Activated CD4-positive, alpha-beta T cell treated with anti-CD3 and anti-CD28 coated beads for 4 hours (primary cell): ENCODE measurements around the gene ZNF576.
A peak's percentile ranks its signal among the peaks of the same experiment; 100 is the strongest.
"Not testable (repeated sequence)": the region's sequence is repeated elsewhere in the genome, so short reads cannot be mapped to it uniquely, and the experiment has no call there.

ENCODE experiments used
- DNase-seq, 2 donors: peaks; one replicate each; pipeline ENCODE4 v3.0.0-alpha.2; 2020

ZNF576 gene

DNA sequence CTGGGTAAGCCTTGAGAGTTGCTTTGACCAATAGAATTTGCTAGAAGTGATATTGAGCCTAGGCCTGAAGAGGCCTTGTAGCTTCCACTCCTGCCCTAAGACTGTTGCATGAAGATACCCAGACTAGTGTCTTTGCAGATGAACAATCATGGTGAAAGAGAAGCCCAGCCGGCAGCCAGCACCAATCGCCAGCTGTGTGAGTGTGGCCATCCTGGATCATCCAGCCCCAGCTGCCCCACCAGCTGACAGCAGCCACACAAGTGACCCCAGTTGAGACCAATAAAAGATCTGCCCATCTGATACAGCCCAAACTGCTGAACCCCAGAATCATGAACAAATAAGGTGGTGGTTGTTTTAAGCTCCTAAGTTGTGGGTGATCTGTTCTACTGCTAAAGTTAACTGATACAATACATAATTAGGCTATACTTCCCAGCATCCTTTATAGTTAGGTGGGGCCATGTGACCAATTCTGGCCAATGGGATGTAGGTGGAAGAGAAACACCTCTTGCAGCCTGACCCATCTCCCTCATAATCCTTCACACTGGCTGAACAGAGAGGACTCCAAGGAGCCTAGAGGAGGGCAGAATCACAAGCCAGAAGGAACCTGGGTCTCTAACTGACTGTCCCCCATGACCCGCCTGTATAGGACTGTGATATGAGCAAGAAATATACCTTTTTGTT is 32.4 kb downstream of the ZNF576 start:
- no peak for DNase-seq

DNA sequence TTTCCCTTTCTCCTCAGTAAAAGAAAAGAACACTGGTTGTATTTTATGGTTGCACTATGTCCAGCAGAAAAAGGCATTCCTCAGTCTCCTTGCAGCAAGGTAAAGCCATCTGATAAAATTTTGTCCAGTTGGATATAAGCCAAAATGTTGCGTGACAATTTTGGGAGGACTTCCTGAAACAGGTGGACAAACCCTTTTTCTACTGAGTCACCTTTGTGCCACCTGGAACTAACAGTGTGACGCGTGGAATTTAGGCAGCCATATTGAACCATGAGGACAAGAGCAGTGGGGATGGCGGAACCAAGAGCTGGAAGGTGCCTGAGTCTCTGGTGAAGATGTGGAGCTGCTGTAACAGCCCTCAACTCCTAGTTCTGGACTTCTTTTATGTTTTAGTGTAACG is 35.1 kb downstream of the ZNF576 start:
- DNase-seq, result no peak

DNA sequence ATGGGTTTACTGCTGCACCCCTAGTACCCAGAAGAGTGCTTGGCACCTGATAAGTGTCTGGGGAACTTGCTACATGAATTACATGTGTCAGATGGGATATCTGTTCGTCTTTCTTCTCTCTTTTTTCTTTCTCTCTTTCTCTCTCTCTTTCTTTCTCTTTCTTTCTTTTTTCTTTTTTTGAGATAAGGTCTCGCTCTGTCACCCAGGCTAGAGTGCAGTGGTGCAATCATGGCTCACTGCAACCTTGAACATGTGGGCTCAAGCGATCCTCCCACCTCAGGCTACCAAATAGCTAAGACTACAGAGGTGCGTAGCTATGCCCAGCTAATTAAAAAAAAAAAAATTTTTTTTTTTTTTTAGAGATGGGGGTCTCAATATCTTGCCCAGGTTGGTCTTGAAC is 37.1 kb downstream of the ZNF576 start:
- DNase-seq, result no peak

DNA sequence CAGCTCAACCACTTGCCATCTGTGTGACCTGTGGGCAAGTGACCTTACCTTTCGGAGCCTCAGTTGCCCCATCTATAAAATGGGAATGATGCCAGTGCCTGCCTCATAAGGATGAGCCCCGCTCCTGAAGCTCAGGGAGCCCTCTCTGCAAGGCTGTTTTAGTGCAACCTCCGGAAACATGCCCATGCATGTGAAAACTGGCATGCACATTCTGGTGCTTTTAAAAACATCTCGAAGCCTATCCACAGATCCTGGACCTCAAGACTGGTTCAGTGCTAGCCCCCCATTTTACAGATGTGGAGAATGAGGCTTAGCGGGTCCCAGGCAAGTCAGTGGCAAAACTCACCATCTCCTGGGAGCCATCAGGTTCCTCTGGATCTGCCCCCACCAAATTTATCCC is 37.7 kb downstream of the ZNF576 start:
- DNase-seq, result no peak

DNA sequence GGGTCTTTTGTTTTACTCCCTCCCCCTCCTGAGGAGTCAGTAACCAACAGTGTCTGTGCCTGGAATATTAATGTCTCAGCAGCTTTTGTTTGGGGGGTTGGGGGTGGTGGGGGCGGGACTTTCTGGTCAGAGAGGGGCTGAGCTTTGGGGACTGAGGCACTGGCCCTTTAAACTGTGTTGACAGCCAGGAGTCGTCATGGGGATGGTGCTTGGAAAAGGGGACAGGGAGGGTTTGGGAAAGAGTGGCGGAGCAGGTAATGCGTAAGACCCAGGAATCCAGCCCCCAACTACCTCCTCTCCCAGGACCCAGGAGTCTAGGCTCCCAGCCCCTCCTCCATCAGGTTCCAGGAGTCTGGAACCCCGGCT is 38.1 kb downstream of the ZNF576 start:
- no peak for DNase-seq

DNA sequence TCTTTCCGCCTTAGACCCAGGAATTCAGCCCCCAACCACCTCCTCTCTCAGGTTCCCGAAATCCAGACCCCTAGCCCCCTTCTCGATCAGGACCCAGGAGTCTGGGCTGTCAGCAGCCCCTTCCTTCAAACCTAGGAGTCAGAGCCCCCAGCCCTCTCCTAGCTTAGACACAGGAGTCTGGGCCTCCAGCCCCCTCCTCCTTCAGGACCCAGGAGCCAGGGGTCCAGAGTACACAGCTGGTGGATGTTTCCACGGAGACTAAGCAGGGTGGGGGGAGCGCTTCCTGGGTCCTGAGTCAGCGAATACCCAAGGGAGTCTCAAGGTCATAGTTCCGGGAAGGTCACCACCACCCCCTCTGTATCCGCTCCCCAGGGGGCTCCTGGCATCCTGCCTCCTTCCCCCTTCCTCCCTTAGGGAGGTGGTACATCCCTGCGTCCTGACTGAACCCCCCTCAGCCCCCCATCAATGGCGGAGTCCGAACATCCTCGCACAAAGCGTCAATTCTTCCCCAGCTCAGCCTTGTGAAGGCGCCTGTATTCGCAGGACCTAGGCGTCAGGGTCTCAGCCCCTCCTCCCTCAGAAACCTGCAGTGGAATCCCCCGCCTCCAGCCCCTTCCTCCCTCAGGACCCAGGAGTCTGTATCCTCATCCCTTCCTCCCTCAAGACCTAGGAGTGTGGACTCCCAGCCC is 38.6 kb downstream of the ZNF576 start:
- no peak for DNase-seq

DNA sequence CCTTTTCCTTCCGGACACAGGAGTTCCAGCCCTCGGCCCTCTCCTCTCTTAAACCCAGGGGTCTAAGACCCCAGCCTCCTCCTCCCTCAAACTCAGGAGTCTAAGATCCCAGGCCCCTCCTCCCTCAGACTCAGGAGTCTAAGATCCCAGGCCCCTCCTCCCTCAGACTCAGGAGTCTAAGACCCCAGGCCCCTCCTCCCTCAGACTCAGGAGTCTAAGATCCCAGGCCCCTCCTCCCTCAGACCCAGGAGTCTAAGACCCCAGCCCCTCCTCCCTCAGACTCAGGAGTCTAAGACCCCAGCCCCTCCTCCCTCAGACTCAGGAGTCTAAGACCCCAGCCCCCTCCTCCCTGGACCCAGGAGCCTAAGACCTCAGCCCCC is 39.2 kb downstream of the ZNF576 start:
- DNase-seq, result not testable (repeated sequence)

DNA sequence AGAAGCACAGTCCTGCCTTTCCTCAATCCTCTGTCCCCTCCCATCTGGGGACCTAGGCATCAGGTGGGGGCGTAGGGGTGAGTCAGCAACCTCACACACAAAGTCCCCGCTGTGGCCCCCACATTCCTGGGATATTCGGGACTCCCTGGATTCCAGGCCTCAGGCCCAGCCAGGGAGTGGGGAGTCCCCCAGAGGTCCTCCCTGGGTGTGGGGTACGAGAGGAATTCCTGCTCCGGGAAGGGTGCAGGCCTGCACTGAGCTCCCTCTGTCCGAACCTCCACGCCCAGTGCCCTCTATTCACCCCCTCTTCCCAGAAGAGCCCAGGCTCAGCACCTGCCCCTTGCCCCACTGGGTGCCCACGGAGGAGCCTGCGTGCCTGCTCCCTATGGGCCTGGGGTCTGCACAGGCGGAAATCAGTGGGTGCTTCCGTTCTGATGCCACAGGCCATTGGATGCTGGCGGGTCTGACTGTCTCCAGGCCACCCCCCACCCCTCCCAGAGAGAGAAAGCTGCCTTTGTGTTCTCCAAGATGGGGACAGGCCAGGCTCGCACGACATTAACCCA is 39.8 kb downstream of the ZNF576 start:
- DNase-seq, result no peak

DNA sequence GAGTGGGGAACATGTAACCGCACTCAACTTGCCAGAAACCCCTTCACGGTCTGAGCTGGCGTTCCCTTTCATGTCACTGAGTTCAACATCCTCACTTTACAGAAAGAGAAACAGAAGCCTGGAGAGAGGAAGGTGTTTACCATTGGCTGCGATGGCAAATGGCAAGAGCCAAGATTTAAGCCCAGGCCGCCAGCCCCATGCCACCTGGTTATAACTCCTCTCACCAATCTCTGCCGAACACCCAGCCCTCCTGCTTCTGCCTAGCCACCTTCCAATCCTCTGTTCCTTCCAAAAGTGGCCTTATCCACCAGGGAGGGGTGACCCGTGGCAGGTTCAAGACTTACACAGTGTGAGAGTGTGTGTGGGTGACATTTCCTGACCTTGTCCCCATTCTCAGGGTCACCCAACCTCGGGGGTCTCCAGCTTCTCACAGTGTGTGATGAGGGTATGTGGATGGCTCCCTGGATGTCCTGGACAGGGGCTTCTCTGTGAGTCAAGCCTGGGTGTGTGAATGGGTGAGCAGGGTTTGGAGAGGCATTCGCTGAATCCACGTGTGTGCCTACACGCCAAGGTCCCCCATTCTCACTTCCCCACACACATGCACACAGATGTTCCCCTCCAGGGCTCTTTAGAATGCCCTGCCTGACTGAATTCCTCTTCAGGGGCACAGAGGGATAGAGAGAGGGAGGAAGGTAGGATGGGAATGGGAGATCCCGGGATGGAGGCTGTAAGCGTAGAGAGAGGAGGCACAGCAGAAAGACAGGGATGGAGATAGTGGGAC is 42.0 kb downstream of the ZNF576 start:
- DNase-seq, result no peak

DNA sequence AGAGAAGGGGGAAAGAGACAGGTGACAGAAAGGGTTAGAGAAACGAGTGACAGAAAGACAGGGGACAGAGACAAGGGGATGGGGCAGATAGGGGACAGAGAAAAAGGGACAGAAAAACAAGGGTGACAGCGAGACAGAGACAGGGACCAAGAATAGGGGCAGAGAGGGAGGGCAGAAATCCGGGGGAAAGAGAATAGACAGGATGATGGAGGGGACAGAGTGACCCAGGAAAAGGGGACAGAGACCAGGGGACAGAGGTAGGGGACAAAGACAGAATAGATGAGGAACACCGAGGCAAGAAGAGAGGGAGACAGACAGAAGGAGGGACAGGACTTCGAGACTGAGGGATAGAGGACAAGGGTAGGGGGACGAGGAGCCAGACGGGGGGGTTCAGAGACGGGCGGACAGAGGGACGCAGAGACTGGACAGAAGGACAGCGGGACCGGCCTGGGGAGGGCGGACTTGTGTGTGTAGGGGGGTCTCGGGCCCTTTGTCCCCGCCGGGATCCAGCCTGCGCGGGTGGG is 42.7 kb downstream of the ZNF576 start:
- DNase-seq, result no peak

DNA sequence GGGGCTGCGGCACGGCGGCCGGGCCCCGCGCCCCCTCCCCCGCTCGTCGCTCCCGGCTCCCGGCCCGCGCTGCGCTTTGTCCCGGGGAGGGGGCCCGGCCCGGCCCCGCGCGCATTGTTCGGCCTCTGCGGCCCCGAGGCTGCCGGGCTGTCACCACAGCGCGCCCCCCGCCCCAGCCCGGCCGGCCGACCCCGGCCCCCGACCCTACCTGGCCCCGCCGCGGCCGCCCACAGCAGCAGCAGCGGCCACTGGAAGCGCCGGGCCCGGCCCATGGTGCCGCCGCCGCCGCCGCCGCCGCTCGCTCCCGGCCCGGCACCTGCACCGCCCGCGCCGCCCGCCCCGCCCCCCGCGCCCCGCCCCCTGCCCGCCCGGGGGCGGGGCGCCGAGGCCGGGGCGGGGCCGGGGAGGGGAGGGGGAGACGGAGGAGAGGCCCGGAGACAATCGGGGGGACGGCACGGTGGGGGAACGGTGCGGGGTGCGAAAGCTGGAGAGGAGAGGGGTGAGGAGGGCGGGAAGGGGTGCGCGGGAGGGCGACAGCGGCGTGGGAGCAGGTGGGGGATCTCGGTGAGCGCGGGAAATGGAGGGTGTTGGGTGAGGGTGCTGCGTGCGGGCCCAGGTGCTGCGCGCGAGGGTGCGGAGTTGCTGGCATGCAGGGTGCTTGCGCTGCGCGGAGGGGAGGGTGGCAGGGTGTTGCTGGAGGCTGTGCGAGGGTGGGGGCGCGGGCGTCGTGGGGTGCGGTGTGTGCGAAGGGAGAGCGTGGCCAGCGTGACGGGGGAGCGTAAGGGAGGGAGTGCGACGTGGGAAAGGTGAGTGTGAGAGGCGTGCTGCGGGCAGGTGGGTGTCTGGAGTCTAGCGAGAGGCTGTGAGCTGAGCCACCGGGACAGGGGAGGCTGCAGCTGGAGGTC is 43.4 kb downstream of the ZNF576 start, which contains the start of gene CADM4:
Gene CADM4 (minus strand): TSS at position 332 of the 905 bp plus-strand sequence. CDS start 60 bp downstream, at position 272.
- DNase-seq, result peak; percentile 49 to 52

DNA sequence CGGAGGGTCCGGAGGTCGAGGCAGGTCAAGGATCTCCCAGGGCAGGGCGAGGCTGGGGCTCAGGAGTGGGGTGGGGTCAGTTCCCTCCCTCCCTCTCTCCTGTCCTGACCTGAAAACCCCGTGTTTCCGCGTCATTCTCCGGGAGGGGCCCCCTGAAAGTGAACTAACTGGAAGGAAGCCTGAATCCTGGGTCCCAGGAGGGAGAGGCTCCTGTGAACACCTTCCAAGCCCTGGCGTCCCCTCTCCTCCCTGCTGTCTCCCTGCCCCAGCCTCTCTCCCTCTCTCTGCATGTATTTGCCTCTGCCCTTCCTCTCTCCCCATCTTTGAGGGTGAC is 44.0 kb downstream of the ZNF576 start:
- no peak for DNase-seq

DNA sequence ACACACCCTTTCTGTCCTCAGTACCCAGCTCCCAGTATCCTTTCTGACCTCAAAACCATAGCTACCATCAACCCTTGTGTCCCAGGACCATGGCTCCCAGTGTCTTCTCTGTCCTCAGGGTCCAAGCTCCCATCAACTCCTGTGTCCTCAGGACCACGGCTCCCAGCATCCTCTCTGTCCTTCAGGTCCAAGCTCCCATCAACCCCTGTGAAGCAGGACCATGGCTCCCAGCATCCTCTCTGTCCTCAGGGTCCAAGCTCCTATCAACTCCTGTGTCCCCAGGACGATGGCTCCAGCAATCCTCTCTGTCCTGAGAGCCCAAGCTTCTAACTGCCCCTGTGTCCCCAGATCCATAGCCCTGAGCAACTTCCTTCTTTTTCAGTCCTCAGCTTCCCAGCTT is 44.9 kb downstream of the ZNF576 start:
- no peak for DNase-seq

DNA sequence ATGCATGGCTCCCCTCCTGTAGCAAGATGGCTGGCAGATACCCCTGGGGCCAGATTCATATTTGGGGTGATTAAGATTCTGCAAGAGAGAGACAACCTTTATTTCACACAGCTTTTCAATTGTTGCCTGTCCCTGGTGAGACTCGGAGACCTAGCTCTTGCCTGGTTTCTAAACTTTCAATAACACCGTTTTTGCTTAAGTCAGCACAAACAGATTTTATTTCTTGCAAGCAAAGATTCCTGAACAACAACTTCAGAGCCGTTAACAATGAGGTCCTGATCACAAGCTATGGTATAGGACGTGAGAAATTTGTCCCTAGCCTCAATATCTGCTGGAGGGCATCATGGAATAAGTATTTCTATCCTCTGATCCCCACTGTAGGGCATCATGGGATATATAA is 46.1 kb downstream of the ZNF576 start:
- DNase-seq, result no peak

DNA sequence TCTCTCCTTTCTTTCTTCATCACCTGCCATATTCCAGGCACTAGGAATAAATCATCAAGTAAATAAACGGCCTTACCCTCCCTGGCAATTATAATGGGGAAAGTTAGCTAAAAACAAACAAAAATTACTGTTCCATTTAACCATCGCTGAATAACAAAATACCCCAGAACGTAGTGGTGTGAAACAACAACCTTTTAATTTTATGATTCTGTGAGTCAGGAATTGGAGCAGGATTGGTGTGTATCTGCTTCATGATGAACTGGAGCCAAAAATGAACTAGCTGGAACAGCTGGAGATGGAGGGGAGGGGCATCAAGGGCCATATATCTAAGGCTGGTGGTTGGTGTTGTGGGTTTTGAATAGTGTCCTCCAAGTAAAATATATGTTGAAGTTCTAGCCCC is 46.9 kb downstream of the ZNF576 start:
- no peak for DNase-seq

DNA sequence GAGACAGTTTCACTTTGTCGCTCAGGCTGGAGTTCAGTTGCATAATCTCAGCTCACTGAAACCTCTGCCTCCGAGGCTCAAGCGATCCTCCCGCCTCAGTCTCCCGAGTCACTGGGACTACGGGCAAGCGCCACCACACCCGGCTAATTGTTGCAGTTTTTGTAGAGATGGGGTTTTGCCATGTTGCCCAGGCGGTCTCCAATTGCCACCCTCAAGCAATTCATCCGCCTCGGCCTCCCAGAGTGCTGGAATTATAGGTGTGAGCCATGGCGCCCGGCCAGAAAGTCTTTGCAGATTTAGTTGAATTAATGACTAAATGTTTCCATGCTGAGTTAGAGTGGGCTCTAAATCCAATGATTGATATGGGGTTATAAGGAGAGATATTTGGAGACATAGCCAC is 47.8 kb downstream of the ZNF576 start:
- DNase-seq, result no peak

DNA sequence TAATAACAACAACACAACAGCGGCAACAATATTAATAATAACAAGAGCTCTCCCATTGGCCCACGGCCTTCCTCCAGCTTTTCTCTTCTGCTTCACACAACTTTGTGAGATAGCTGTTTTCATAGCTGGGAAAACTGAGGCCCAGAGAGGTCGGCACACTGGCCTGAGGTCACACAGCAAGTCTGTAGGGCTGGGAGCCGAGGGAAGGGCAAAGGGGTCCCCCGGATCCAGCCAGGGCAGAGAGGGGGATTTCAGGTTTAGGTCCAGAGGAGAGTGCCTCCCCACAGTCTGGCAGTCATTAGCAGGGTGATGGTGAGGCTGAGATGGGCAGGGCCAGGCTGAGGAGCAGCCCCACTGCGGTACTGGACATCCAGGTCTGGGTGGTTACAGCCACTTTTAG is 52.2 kb downstream of the ZNF576 start:
- DNase-seq, result no peak

DNA sequence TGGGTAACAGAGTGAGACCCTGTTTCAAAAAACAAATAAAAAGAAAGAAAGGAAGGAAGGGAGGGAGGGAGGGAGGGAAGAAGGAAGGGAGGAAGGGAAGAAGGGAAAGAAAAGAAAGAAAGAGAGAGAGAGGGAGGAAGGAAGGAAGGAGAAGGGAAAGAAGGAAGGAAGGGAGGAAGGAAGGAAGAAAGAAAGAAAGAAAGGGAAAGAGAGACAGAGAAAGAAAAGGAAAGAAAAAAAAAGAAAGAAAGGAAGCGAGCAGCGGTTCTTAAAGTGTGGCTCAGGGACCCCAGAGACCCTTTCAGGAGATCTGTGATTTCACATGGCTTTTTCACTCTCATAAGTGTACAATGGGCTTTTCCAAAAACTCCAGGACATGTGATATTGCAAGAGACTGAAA is 53.1 kb downstream of the ZNF576 start:
- no peak for DNase-seq

DNA sequence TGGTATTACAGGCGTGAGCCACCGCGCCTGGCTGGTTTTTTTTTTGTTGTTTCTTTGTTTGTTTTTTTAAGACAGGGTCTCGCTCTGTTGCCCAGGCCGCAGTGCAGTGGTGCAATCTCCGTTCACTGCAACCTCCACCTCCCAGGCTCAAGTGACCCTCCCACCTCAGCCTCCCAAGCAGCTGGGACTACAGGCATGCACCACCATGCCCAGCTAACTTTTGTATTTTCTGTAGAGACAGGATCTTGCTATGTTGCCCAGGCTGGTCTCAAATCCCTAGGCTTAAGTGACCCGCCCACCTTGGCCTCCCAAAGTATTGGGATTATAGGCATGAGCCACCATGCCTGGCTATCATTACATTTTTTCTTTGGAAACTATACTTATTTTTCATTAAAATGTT is 53.9 kb downstream of the ZNF576 start:
- DNase-seq, result not testable (repeated sequence)
